HCT116 (cell line): ENCODE measurements around the gene KIF5A.

Experiments
- CTCF ChIP-seq, 3 experiments: fragments of 200-600 bp in 1 of 3; sonication (generic) in 1 of 3; IDR thresholded peaks in 2 of 3; conservative IDR thresholded peaks in 1 of 3; 2 replicates each; pipeline ENCODE4 v1.5.1; 2012 to 2017; ENCODE audit warnings: low read depth in 2 of 3, low read length in 2 of 3, antibody characterized with exemption in 1 of 3, borderline replicate concordance in 1 of 3, control low read depth in 1 of 3, mild to moderate bottlenecking in 1 of 3, mixed read lengths in 1 of 3, mixed run types in 1 of 3, moderate library complexity in 1 of 3; ENCODE audit not compliant: insufficient read depth in 1 of 3
- EZH2phosphoT487 ChIP-seq: fragments of 200-600 bp; IDR thresholded peaks from 2 replicates; pipeline ENCODE4 v1.6.1; 2018; ENCODE audit warnings: antibody characterized with exemption, borderline replicate concordance
- MAX ChIP-seq: IDR thresholded peaks from 2 replicates; pipeline ENCODE4 v1.6.1; 2012
- POLR2A ChIP-seq: IDR thresholded peaks from 2 replicates; pipeline ENCODE4 v1.7.0; 2011; ENCODE audit warnings: borderline replicate concordance; ENCODE audit not compliant: insufficient read depth, insufficient read length; ENCODE audit errors: extremely low read depth
- POLR2AphosphoS5 ChIP-seq: IDR thresholded peaks from 2 replicates; pipeline ENCODE4 v1.6.1; 2011; ENCODE audit warnings: mild to moderate bottlenecking, low read depth, low read length, moderate library complexity
- SP1 ChIP-seq: IDR thresholded peaks from 2 replicates; pipeline ENCODE4 v1.6.1; 2012; ENCODE audit warnings: low read depth
- ZFX ChIP-seq: fragments of 450-650 bp; IDR thresholded peaks from 2 replicates; pipeline ENCODE4 v1.6.1; 2017

GRCh38 chr12:57584690-57585089 lies 34.8 kb downstream of the KIF5A start:
- TF ChIP-seq CTCF (IDR thresholded peaks at IDR 0.05 in 2 of 3, conservative IDR thresholded peaks at IDR 0.05 in 1 of 3; ENCODE audit: borderline replicate concordance in 1 of 3, insufficient read depth in 1 of 3, low read depth in 2 of 3, low read length in 2 of 3) (no peak), SP1 (no peak), ZFX (no peak), POLR2A (no peak), EZH2phosphoT487 (no peak), POLR2AphosphoS5 (no peak), MAX (no peak)
